Mesothelial cell of epicardium (in vitro differentiated cells): ENCODE results near the gene MKRN2OS. TPM values are rescaled to one million over a fixed set of nuclear protein-coding genes. Genes with fewer than 3 reads are reported as not detected.
"Not testable (repeated sequence)": the region's sequence is repeated elsewhere in the genome, so short reads cannot be mapped to it uniquely, and the experiment has no call there.

Experiments
- DNase-seq, 2 experiments: peaks; one replicate each; pipeline ENCODE4 v3.0.0; 2021; ENCODE audit warnings: low spot score in 2 of 2; ENCODE audit not compliant: unreplicated experiment in 2 of 2
- H3K27ac Mint-ChIP-seq: 2 replicates; pipeline ENCODE4 v1.8.0; 2021; ENCODE audit warnings: mixed read lengths
- H3K27me3 Mint-ChIP-seq: 2 replicates; pipeline ENCODE4 v1.8.0; 2021; ENCODE audit warnings: low read depth, mixed read lengths
- H3K36me3 Mint-ChIP-seq: 2 replicates; pipeline ENCODE4 v1.8.0; 2021; ENCODE audit warnings: mixed read lengths
- H3K4me1 Mint-ChIP-seq: 2 replicates; pipeline ENCODE4 v1.8.0; 2021; ENCODE audit warnings: mixed read lengths
- H3K4me3 Mint-ChIP-seq: 2 replicates; pipeline ENCODE4 v1.8.0; 2021; ENCODE audit warnings: mild to moderate bottlenecking, moderate library complexity, mixed read lengths
- H3K9me3 Mint-ChIP-seq: 2 replicates; pipeline ENCODE4 v1.8.0; 2021; ENCODE audit warnings: mixed read lengths
- total RNA-seq: library from RNA; stranded (reverse); gene quantifications from 3 replicates; pipeline ENCODE4 v1.2.1, GENCODE V29; 2021
- TF ChIP-seq, protein P1 (sequence below): fragments of 200-600 bp; sonication (generic); IDR thresholded peaks from one replicate; pipeline ENCODE4 v1.5.0; 2021; ENCODE audit warnings: antibody characterized with exemption; ENCODE audit not compliant: unreplicated experiment

Gene MKRN2OS
- total RNA-seq, 1 donor from 2014 or later: 0.25 TPM

DNA sequence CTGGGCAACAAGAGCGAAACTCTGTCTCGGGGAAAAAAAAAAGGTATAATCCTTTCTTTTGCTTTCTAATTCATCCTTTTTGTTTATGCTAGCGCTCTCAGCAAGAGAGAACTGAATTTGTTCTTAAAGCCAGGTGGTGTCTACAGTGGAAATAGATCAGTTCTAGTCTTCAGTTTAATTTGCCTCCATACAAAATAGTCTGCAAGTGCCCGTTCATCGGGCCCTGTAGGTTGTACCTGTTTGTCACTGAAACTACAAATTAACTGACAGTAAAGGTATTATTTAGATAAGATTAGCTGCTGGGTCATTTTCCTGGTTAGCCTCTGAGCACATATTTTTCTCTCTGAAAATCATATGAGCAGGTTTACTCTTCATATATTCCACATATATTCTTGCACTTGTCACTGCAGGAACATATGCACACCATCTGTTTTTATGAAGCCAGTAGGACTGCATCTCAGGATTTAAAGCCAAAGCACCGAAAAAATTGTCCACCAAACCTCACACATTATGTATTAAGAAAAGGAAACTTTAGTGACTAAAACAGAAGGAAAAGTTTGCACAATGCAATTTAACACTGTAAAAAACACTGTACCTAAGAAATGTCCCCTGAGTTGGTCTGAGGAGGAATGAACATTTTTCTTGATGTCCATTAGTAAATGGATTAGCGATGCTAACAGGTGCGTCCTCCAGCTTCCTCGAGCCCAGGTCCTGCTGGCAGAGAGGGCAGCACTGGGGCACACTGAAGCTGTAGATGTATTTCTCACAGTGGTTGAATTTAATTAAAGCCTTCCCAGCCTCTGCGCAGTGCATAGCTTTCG is 437 bp downstream of the MKRN2OS start:
- no peak for DNase-seq
- peaks cover 8% of the 10 kb centered on the region for H3K4me1 Mint-ChIP-seq
- no peaks in the 10 kb centered on the region for H3K9me3 Mint-ChIP-seq
- no peaks in the 10 kb centered on the region for H3K36me3 Mint-ChIP-seq
- peak overlapping the region; percentile 45 for H3K4me3 Mint-ChIP-seq
- no peak overlapping the region for H3K27ac Mint-ChIP-seq
- H3K27me3 Mint-ChIP-seq: peaks cover 3% of the 10 kb centered on the region
- TF ChIP-seq, protein P1, sequence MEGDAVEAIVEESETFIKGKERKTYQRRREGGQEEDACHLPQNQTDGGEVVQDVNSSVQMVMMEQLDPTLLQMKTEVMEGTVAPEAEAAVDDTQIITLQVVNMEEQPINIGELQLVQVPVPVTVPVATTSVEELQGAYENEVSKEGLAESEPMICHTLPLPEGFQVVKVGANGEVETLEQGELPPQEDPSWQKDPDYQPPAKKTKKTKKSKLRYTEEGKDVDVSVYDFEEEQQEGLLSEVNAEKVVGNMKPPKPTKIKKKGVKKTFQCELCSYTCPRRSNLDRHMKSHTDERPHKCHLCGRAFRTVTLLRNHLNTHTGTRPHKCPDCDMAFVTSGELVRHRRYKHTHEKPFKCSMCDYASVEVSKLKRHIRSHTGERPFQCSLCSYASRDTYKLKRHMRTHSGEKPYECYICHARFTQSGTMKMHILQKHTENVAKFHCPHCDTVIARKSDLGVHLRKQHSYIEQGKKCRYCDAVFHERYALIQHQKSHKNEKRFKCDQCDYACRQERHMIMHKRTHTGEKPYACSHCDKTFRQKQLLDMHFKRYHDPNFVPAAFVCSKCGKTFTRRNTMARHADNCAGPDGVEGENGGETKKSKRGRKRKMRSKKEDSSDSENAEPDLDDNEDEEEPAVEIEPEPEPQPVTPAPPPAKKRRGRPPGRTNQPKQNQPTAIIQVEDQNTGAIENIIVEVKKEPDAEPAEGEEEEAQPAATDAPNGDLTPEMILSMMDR: no peak

DNA sequence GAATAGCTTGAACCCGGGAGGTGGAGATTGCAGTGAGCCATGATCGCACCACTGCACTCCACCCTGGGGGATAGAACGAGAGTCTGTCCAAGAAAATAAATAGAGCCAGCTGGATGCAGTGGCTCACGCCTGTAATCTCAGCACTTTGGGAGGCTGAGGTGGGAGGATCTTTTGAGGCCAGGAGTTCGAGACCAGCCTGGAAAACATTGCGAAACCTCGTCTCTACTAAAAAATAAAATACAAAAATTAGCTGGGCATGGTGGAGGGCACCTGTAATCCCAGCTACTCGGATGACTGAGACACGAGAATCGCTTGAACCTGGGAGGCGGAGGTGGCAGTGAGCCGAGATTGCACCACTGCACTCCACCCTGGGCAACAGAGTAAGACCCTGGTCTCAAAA is 1.8 kb downstream of the MKRN2OS start:
- H3K4me1 Mint-ChIP-seq, H3K9me3 Mint-ChIP-seq, DNase-seq, H3K27me3 Mint-ChIP-seq, H3K36me3 Mint-ChIP-seq, H3K27ac Mint-ChIP-seq, H3K4me3 Mint-ChIP-seq: not testable (repeated sequence)

DNA sequence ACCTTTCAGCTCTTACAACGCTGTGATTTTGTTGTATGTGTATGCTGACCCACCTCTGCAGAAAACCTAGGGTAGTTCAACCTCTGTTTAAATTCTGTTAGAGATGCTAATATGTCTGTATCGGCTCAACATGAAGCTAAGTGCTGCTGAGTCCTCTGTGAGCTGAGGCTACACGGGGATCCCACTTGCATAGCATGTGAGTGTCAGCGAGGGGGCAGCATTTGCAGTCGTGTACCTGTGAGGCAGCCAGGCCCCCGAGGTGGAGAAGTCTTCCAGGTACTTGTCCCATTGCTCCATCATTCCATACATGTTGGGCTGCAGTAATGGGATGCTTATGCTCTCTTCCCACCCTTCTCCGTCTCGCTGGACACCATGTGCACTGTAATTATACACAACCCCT is 3.7 kb downstream of the MKRN2OS start:
- DNase-seq: no peak
- H3K4me3 Mint-ChIP-seq: no peak overlapping the region
- TF ChIP-seq, protein P1: no peak
- H3K36me3 Mint-ChIP-seq: no peaks in the 10 kb centered on the region
- H3K27ac Mint-ChIP-seq: no peak overlapping the region
- no peaks in the 10 kb centered on the region for H3K27me3 Mint-ChIP-seq
- no peaks in the 10 kb centered on the region for H3K9me3 Mint-ChIP-seq
- peaks cover 8% of the 10 kb centered on the region for H3K4me1 Mint-ChIP-seq

DNA sequence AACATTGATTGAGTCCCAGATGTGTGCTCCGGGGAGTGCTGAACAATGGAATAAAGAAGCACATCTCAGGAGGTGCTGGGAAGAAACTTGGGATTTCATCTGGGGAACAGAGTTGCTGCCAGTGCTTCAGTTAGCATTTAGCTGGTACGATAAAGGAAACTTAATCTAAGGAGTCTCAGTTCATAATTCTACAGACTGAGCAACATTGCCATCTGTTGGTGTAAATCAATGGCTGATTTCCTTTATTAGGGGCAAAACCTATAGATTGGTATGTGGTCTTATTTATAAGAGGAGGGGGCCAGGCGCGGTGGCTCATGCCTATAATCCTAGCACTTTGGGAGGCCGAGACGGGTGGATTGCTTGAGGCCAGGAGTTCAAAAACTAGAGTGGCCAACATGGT is 8.9 kb downstream of the MKRN2OS start:
- H3K27me3 Mint-ChIP-seq: no peaks in the 10 kb centered on the region

DNA sequence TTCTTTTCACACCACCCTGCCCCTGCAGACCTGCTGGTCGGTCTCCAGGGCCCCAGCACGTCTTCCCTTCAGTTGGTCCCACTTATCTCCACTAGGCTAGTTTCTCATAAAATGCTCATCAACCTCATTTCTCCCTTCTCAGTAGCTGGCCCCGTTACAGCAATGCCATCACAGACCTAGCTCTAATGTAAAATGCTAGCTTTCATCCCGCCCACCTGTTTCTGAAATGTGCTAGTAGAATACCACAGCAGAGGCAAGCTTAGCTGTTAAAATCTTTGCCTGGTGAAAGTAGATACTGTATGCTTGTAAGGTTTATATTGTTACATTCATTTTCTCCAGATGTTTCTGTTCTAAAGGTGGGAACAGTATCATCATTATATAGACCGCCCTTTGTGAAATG is 13.1 kb downstream of the MKRN2OS start:
- no peaks in the 10 kb centered on the region for H3K4me1 Mint-ChIP-seq
- no peak for DNase-seq
- TF ChIP-seq, protein P1: no peak
- H3K4me3 Mint-ChIP-seq: no peak overlapping the region
- H3K36me3 Mint-ChIP-seq: peaks cover 20% of the 10 kb centered on the region
- H3K27me3 Mint-ChIP-seq: no peaks in the 10 kb centered on the region
- no peak overlapping the region for H3K27ac Mint-ChIP-seq
- H3K9me3 Mint-ChIP-seq: no peaks in the 10 kb centered on the region

More for the DNA sequence above, 8.9 kb downstream of the MKRN2OS start:
- no peak for DNase-seq
- no peak overlapping the region for H3K4me3 Mint-ChIP-seq
- TF ChIP-seq, protein P1: no peak
- H3K27ac Mint-ChIP-seq: no peak overlapping the region
- H3K36me3 Mint-ChIP-seq: peaks cover 4% of the 10 kb centered on the region
- H3K4me1 Mint-ChIP-seq: no peaks in the 10 kb centered on the region
- no peaks in the 10 kb centered on the region for H3K9me3 Mint-ChIP-seq

DNA sequence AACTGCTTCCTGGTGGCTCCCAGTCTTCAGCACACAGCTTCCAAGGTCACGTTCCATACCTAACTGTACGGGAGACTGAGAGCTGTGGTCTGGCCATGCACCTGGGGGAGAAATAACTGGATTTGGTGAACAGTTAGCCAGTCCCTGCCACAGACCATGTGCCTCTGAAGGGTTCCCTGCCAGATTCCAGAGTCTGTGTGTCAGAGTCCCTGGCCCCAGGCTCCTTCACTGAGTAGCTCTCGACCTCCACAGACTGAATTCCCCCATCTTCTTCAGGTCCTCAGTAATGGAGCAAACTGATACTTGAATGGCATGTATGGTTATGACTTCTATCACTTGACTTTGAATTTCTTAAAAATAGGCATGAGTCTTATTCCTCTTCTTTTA is 17.5 kb downstream of the MKRN2OS start:
- H3K4me3 Mint-ChIP-seq: no peak overlapping the region
- DNase-seq: no peak
- H3K27ac Mint-ChIP-seq: no peak overlapping the region
- H3K4me1 Mint-ChIP-seq: no peaks in the 10 kb centered on the region
- no peaks in the 10 kb centered on the region for H3K27me3 Mint-ChIP-seq
- peaks cover 26% of the 10 kb centered on the region for H3K36me3 Mint-ChIP-seq
- TF ChIP-seq, protein P1: no peak
- H3K9me3 Mint-ChIP-seq: no peaks in the 10 kb centered on the region
